Right forelimb (tissue), 1 donor: Measurements from ENCODE around the gene ADARB2.
"Not testable (repeated sequence)": the region's sequence is repeated elsewhere in the genome, so short reads cannot be mapped to it uniquely, and the experiment has no call there.

ENCODE experiments used
- DNase-seq: peaks from one replicate; pipeline ENCODE4 v3.0.0-alpha.2; 2018

Gene ADARB2

GRCh38 chr10:1538531-1539061 lies 198.7 kb downstream of the ADARB2 start:
- DNase-seq: no peak

DNA sequence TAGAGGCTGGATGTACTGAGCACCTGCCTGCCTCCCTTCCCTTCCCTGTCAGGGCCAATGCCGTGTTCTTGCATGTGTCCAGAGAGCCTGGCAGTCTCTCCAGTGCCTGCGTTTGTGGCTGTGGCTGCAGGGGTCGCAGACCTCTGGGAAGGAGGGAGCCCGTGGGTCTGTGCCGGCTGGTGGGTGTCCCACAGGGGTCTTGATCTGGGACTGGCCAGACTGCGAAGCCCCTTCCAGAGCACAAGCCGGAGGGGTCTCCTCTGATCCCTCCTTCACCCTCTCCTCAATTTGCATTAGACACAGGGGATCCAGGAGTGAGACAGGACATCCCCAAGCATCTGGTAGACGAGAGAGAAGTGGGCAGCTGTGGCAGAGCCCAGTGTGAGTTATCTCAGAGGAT lies 199.2 kb downstream of the ADARB2 start:
- no peak for DNase-seq

GRCh38 chr10:1537449-1537848 lies 199.9 kb downstream of the ADARB2 start:
- not testable (repeated sequence) for DNase-seq

GRCh38 chr10:1536341-1536740 lies 201.0 kb downstream of the ADARB2 start:
- no peak for DNase-seq

- DNase-seq: no peak
Measured at GRCh38 chr10:1535301-1535965, 201.9 kb downstream of the ADARB2 start.

GRCh38 chr10:1534820-1535219 lies 202.5 kb downstream of the ADARB2 start:
- no peak for DNase-seq

DNA sequence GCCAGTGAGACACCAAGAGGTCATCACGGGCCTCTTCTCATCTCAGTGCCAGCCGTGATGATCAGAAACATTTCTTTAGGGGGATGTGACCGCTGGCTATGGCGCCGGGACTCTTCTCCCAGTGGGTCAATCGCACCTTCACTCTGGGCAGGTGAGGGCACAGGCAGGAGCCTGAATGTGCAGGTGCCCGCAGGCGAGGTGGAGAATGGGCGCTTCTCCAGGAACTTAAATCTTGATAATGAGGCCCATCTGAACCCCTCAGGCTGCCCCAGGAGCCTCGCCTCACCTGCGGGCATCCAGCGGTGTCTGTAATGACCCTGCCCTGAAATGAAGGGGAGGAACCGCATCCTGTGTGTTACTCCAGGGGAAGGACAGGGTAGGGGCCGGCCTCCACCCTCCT lies 204.7 kb downstream of the ADARB2 start:
- DNase-seq: no peak

DNA sequence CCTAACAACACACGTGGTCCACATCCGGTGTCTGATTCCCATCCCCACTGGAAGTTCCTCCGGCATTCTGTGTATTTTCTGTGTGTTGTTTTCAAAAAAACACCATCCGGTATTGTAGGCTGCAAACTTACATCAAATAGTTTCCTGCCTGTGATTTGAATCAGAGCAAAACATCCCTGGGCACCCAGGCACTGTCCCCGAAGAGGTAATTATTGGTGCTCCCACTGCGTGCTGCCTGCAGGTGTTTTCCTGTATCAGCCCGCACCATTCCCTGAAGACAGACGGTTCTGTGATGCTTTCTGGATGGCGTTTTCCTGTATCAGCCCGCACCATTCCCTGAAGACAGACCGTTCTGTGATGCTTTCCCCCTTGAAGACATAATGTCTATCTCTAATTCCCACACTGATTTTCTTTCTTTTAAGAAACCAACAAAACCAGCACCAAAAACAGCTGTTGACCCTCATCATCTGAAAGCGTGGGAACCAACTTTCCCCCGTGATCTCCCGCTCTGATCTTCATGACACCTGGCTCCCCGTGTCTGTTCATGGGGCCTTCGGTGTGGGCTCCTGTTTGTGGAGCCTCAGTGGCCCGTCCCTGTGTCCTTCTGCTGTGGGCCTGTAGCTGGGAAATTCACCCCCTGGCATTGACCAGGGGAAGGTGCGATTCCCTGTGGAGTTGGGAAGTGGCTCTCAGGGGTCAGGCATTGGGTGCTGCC lies 205.3 kb downstream of the ADARB2 start:
- no peak for DNase-seq

- DNase-seq: no peak
Measured at GRCh38 chr10:1530871-1531517, 206.3 kb downstream of the ADARB2 start.

DNA sequence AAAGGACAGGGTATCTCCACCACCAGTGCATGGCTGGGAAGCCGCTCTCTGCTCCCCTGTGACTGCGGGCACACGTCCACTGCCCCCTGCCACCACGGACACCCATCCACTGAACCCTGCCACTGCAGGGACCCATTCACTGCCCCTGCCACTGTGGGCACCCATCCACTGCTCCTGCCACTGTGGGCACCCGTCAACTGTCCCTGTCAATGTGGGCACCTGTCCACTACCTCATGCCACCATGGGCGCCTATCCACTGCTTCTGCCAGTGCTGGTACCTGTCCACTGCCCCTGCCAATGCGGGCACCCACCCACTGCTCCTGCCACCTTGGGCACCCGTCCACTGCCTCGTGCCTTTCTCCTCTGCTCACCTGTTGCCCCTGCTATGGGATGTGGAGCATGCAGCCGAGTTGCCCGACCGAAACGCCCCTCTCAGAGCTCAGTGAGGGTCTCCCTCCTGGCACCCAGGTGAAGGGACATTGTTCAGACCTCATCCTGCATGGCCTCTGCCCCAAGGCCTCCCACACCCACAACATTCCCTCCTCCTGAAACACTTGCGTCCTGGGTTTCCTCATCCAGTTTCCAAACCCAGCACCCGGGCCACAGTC lies 207.4 kb downstream of the ADARB2 start:
- no peak for DNase-seq

DNA sequence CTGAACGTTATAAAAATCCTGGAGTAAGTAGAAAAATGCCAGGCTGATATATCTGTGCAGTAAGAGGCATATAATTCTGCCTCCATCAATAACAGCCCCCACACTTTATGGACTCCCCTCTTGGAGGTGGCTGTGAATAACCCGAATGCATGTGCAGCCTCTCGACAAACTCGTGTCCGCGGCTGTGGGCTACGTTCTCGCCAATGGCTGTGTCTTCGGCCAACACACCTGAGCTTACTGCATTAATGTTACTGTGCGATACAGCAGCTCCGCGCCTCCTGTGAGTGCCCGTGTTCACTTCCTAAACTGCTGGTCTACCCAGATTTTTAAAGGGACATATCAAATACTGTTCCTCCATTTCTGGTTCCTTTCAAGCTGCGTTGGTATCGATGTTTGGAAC lies 209.4 kb downstream of the ADARB2 start:
- DNase-seq: no peak

DNA sequence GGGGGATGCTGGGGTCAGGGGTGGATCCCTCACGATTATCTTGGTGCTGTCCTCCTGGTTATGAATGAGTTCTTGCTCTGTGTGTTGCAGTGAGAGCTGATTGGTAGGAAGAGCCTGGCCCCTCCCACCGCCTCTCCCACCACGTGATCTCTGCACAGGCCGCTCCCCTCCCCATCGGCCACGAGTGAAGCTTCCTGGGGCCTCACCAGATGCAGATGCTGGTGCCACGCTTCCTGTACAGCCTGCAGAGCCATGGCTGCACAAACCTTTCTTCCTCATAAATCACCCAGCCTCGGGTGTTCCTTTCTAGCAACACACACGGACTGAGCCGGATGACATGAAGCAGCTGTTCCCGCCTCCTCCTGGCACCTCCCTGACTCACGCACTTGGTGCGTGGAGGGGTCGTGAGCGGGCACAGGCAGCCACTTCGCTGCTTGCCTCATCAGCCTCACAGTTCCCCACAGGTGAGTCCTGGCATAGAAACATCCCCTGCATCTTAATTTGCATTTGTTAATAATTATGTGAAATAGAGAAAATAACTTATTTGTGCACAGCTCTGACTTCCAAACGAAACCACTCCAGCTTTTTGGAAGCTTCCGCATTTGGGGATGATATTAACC lies 210.8 kb downstream of the ADARB2 start:
- no peak for DNase-seq

DNA sequence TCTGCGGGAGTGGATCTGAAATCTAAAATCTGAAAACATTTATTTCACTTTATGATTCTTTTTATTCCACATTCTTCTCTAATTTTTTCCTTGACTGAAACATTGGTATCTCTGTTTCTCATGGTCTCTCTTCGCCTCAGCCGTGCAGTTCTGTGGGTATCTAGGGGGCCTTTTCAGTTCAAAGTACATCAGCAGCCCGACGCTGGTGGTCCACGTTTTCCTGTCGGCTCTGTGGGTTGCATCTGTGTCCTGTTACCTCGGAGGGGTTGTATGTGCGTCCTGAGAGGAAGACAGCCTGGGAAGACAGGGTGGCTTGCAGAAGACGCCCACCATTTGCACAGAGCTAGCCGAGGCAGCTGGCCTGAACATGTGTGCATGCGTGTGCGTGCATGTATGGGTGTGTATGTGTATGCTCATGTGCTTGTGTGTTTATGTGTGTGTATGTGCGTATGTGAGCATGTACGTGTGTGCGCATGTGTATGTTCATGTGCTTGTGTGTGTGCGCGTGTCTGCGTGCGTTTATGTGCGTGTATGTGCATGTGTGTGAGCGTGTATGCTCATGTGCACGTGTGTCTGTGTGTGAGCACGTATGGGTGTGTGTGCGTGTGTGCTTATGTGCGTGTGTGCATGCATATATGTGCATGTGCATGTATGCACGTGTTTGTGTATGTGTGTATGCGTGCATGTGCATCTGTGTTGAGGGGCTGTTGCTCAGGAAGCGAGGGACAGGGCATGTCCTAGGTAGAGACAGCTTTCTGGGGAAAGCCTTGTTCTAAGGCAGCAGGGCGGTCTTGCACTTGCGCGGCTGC lies 211.8 kb downstream of the ADARB2 start:
- no peak for DNase-seq

DNA sequence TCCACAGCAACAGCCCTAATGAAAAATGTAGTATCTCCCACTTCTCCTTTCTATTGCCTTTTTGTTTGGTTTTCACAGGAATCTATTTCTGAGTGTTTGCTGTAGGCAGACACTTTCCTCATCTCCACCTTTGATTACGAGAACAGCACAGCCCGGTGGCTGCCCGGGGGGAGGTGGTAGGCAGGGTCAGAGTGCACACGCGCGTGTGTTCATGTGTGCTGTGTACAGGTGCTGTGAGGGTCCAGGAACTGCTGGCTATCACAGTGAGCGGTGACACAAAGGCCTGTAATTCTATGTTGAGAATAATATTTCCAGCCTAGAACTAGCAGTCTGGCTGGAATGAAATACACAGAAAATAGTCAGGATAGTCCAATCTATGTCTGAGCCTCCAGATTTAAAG lies 212.8 kb downstream of the ADARB2 start:
- no peak for DNase-seq

DNA sequence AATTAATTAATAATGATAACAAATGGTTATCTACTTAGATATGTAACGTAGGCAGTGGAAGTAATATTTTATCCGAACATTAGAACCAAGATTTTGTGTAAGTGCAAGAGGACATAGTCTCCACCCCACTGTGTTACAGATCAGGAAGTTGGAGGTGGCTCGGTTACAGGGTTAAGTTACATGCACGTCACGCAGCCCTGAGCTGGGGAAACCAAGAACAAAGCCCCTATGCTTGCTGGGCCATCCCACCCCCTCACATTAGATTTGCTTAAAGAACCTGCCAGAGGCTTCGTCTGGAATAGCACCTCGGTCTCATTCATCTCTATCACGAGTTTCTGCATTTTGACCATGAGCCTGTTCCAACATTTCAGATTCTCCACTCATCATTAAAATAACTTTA lies 214.1 kb downstream of the ADARB2 start:
- DNase-seq: no peak

- DNase-seq: no peak
Measured at GRCh38 chr10:1522237-1522636, 215.1 kb downstream of the ADARB2 start.

DNA sequence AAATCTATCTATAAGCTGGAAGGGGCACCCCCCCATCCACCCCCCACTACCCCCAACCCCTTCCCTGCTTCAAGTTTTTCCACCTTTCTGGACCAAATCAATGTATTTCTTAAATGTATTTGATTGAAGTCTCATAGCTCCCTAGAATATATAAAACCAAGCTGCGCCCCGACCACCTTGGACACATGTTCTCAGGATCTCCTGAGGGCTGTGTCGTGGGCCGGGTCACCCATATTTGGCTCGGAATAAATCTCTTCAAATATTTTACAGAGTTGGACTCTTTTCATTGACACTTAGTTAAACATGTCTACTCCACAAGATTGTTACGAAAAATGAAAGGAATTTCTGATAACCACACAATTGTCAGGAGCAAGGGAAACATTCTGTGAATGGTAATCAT lies 215.6 kb downstream of the ADARB2 start:
- no peak for DNase-seq

DNA sequence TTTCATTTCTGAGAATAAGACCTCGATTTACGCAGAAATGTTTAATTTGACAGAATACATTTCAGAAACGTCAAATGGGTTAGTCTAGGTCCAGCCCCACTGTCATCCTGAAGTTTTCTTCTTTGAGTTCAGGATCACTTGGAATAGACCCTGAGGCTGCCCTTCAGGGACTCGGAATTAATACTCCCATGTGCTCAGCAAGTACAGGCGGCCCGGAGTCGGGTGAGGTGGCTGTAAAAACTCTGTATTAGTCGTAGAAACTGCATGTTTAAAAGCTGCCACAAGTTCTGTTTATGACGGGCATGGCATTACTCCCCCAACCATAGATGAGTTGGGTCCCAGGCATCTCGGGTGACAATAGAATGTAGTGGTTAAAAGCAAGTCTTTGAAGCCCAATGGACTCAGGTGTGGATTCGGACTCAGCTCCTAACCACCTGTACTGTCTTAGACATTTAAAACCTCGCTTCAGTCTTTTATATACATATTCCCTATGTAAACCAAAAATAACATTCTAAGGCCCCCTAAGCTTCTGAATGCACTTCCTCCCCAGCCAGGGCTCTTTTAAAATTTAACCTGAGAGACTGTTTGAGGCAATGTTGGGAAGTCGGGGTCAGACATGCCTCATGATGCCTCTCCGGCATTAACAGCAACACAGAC lies 216.3 kb downstream of the ADARB2 start:
- no peak for DNase-seq

- no peak for DNase-seq
Measured at GRCh38 chr10:1519391-1519790, 217.9 kb downstream of the ADARB2 start.

DNA sequence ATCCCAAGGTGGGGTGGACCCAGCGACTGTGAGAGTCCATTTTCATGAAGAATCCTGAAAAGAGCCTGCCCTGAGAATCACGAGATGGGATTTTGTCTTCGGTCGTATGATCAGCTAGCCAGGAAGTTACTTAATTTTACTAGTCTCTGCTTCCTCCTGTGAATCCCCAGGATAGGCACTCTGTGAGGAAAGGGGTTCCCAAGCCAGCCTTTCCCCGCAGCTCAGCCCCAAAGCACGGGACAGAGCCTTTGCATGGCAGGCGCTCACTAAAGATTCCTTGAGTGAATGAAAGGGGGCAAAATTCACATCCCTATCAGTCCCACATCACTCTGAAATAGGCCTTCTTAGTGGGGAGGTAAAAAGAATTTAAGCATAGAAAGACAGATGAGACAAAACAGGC lies 219.6 kb downstream of the ADARB2 start:
- DNase-seq: no peak

DNA sequence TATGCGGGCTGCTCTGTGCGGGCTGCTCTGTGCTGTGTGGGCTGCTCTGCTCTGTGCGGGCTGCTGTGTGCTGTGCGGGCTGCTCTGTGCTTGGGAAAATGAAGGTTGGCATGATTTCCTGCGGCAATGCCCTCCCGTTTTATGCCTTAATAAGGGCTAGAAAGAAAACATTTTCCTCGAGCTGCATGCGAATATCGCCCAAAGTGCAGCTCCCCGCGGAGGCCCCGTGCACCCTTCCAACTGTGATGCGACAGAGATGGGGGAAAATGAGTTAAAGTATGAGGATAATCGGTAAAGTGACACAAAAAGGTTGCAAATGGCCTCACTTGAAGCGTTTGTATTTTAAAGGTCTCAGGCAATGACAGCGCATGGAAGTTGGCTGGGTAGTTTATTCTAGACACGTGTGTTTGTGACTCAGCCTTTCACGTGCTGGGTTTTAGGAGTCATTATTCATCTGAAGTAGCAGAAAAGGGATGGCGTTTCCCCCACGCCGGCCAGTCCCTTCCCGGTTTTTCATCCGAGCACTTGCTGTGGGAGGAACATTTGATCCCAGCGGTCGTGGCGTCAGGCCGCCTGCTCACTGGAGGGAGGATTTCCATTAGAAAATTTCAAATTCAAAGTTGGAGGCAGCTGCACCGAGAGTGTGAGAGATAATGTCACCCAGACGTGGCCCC lies 220.7 kb downstream of the ADARB2 start:
- DNase-seq: no peak
